Osteoblast (primary cell): ENCODE measurements around the gene TECRL. TPM values are rescaled to one million over a fixed set of nuclear protein-coding genes. Genes with fewer than 3 reads are reported as not detected.
A peak's percentile ranks its signal among the peaks of the same experiment; 100 is the strongest.

Experiments used
- DNase-seq: peaks from one replicate; pipeline ENCODE4 v3.0.0; 2011; ENCODE audit warnings: low spot score, mixed read lengths; ENCODE audit not compliant: insufficient read length; ENCODE audit errors: missing footprints
- H2AFZ ChIP-seq: 2 replicates; pipeline ENCODE4 v1.6.0; 2011; ENCODE audit warnings: mild to moderate bottlenecking, low read length
- H3K27ac ChIP-seq: 2 replicates; pipeline ENCODE4 v1.5.1; 2011; ENCODE audit warnings: mild to moderate bottlenecking, low read depth, low read length, moderate library complexity
- H3K27me3 ChIP-seq: 2 replicates; pipeline ENCODE4 v1.6.0; 2012; ENCODE audit warnings: mild to moderate bottlenecking, control low read depth, inconsistent platforms, low read length, moderate library complexity; ENCODE audit not compliant: insufficient read depth
- H3K36me3 ChIP-seq: 2 replicates; pipeline ENCODE4 v1.5.1; 2011; ENCODE audit warnings: mild to moderate bottlenecking, low read length, control low read depth, moderate library complexity; ENCODE audit not compliant: insufficient read depth
- H3K4me1 ChIP-seq: 2 replicates; pipeline ENCODE4 v1.5.1; 2011; ENCODE audit warnings: mild to moderate bottlenecking, low read length, control low read depth, moderate library complexity; ENCODE audit not compliant: insufficient read depth
- H3K4me2 ChIP-seq: 2 replicates; pipeline ENCODE4 v1.6.0; 2011; ENCODE audit warnings: mild to moderate bottlenecking, low read length; ENCODE audit not compliant: insufficient read depth
- H3K4me3 ChIP-seq: fragments of 200-600 bp; sonication (generic); 3 replicates; pipeline ENCODE4 v1.5.1; 2012; ENCODE audit warnings: mild to moderate bottlenecking, low read length, inconsistent platforms; ENCODE audit not compliant: insufficient read depth
- H3K79me2 ChIP-seq: 2 replicates; pipeline ENCODE4 v1.6.0; 2012; ENCODE audit warnings: mild to moderate bottlenecking, low read length, control low read depth, inconsistent platforms; ENCODE audit not compliant: insufficient read depth
- H3K9me3 ChIP-seq: 2 replicates; pipeline ENCODE4 v1.5.1; 2011; ENCODE audit warnings: low read depth, low read length, control low read depth
- H4K20me1 ChIP-seq: 2 replicates; pipeline ENCODE4 v1.6.0; 2012; ENCODE audit warnings: mild to moderate bottlenecking, low read length, control low read depth; ENCODE audit not compliant: insufficient read depth
- total RNA-seq: library from RNA; depleted of rRNA; stranded (reverse); fragments of >200 nt; gene quantifications from 2 replicates; pipeline ENCODE4 v1.2.3, GENCODE V29; 2012
- TF ChIP-seq, protein P1 (sequence below): IDR thresholded peaks from 2 replicates; pipeline ENCODE4 v1.5.1; 2011; ENCODE audit warnings: mild to moderate bottlenecking, low read depth, low read length, moderate library complexity; ENCODE audit errors: extremely low read depth

The TECRL gene, protein sequence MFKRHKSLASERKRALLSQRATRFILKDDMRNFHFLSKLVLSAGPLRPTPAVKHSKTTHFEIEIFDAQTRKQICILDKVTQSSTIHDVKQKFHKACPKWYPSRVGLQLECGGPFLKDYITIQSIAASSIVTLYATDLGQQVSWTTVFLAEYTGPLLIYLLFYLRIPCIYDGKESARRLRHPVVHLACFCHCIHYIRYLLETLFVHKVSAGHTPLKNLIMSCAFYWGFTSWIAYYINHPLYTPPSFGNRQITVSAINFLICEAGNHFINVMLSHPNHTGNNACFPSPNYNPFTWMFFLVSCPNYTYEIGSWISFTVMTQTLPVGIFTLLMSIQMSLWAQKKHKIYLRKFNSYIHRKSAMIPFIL
- not detected in 2 replicates for total RNA-seq

DNA sequence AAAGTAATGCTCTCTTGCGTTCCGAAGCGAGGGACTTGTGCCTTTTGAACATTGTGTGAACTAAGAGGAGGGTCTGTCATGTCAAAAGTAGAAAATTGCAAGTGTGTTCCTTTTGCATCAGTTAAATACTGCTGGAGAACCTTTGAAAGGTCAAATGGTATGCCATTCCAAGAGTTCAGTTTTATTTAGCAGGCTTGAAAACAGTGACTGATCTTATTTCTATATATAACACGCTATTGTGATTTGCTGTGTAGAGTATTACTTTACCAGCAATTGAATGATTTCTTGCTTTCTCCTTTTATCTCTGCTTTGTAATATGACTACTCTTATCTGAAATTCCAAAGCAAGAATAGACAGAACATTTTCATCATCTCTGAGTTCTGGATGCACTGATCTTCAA lies at the start of gene TECRL:
Gene TECRL (minus strand): TSS at position 151 of the 400 bp plus-strand sequence. CDS start 99 bp downstream, at position 52.
- TF ChIP-seq, protein P1, sequence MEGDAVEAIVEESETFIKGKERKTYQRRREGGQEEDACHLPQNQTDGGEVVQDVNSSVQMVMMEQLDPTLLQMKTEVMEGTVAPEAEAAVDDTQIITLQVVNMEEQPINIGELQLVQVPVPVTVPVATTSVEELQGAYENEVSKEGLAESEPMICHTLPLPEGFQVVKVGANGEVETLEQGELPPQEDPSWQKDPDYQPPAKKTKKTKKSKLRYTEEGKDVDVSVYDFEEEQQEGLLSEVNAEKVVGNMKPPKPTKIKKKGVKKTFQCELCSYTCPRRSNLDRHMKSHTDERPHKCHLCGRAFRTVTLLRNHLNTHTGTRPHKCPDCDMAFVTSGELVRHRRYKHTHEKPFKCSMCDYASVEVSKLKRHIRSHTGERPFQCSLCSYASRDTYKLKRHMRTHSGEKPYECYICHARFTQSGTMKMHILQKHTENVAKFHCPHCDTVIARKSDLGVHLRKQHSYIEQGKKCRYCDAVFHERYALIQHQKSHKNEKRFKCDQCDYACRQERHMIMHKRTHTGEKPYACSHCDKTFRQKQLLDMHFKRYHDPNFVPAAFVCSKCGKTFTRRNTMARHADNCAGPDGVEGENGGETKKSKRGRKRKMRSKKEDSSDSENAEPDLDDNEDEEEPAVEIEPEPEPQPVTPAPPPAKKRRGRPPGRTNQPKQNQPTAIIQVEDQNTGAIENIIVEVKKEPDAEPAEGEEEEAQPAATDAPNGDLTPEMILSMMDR, result no peak
- no peak within 1 kb of the TSS for H2AFZ ChIP-seq
- H3K4me2 ChIP-seq, result no peak within 1 kb of the TSS
- H3K27ac ChIP-seq, result no peak within 1 kb of the TSS
- no peak for DNase-seq
- no peak within 1 kb of the TSS for H3K4me3 ChIP-seq
- H3K4me1 ChIP-seq, result no peaks in the 10 kb centered on the region
- no peaks in the 10 kb centered on the region for H3K36me3 ChIP-seq
- H3K9me3 ChIP-seq, result no peaks in the 10 kb centered on the region
- no peaks in the 10 kb centered on the region for H4K20me1 ChIP-seq
- H3K27me3 ChIP-seq, result no peaks in the 10 kb centered on the region
- no peaks in the 10 kb centered on the region for H3K79me2 ChIP-seq

DNA sequence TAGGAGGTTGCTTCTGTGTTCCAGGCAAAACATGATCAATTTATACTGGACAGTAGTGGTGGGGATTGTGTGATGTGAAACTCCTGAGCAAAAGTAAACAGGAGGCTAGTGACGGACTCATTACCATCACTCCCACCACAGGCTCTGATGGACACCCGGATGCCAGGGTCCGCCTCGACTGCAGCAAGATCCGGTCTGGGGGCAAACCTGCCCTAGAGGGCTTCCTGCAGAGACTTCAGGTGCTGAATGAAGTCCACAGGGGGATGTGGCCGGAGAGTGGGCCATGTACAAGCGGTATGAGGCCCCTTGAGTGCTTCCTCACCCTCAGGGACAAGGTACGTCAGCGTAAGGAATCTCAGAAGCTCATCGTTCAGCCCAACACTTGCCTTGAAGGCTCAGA lies 23.4 kb upstream of the TECRL start:
- Histone ChIP-seq H2AFZ (no peak overlapping the region), H3K27ac (no peak overlapping the region), H4K20me1 (no peaks in the 10 kb centered on the region), H3K4me3 (no peak overlapping the region), H3K9me3 (peaks cover 2% of the 10 kb centered on the region), H3K36me3 (no peaks in the 10 kb centered on the region), H3K79me2 (no peaks in the 10 kb centered on the region), H3K4me1 (no peaks in the 10 kb centered on the region), H3K4me2 (no peak overlapping the region), H3K27me3 (no peaks in the 10 kb centered on the region)
- no peak for DNase-seq
- TF ChIP-seq, protein P1, result no peak

DNA sequence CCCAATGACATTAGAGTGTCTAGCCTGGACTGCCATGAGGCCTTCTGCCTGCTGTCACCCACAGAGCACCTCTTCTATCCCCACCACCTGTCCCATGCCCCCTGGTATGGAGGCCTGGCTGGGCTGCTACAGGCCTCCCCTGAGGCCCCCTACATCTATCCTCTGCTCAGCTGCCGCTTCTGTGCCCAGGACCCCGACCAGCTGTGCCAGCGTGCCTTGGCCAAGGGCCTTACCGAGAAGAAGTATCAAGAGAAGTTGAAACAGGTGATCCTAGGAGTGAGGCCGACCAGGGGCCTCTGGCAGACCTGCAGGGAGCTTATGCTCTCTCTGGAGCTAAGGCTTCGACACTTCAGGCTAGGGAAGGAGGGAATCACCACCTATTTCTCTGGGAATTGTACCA lies 21.7 kb upstream of the TECRL start:
- Histone ChIP-seq H3K4me2 (no peak overlapping the region), H3K4me1 (no peaks in the 10 kb centered on the region), H3K27me3 (no peaks in the 10 kb centered on the region), H4K20me1 (no peaks in the 10 kb centered on the region), H3K27ac (no peak overlapping the region), H2AFZ (no peak overlapping the region), H3K79me2 (no peaks in the 10 kb centered on the region), H3K9me3 (peaks cover 2% of the 10 kb centered on the region), H3K4me3 (no peak overlapping the region), H3K36me3 (no peaks in the 10 kb centered on the region)
- DNase-seq, result no peak
- TF ChIP-seq, protein P1, result no peak

DNA sequence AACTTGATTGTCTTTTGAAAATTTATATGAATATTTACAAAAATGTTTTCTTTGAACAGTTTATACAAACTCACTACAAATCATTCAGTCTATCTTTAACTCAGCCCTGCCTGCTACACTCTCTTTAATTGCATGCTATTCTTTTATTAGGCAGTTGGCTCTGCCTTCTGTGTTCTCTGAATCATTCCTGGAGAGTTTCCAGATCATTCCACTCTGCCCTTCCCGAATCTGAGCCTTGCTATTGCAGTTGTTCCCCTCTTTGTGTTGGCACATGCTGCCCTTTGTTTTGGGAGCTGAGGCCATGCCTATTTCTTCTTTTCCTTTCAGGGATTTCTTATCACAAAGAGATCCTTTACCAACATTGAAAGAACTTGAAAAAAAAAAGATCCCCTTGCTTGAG lies 8.7 kb upstream of the TECRL start:
- DNase-seq, result peak; percentile 9
- Histone ChIP-seq H3K4me1 (no peaks in the 10 kb centered on the region), H4K20me1 (no peaks in the 10 kb centered on the region), H3K27me3 (no peaks in the 10 kb centered on the region), H3K27ac (no peak overlapping the region), H3K4me2 (no peak overlapping the region), H3K79me2 (no peaks in the 10 kb centered on the region), H2AFZ (no peak overlapping the region), H3K9me3 (no peaks in the 10 kb centered on the region), H3K36me3 (no peaks in the 10 kb centered on the region), H3K4me3 (no peak overlapping the region)
- TF ChIP-seq, protein P1, result no peak
